Ishikawa (cell line): Measurements from ENCODE around the gene QSOX1.

ENCODE experiments used
- CEBPB ChIP-seq: IDR thresholded peaks from 2 replicates; pipeline ENCODE4 v1.6.1; 2012
- CREB1 ChIP-seq: IDR thresholded peaks from 2 replicates; pipeline ENCODE4 v1.6.1; 2012; ENCODE audit warnings: low read depth
- EGR1 ChIP-seq: IDR thresholded peaks from 2 replicates; pipeline ENCODE4 v1.6.1; 2012
- EP300 ChIP-seq: IDR thresholded peaks from 2 replicates; pipeline ENCODE4 v1.6.1; 2012; ENCODE audit warnings: borderline replicate concordance
- FOXM1 ChIP-seq: IDR thresholded peaks from 2 replicates; pipeline ENCODE4 v1.6.1; 2012; ENCODE audit warnings: low read depth, borderline replicate concordance
- MAX ChIP-seq: IDR thresholded peaks from 2 replicates; pipeline ENCODE4 v1.6.1; 2012
- NFIC ChIP-seq: IDR thresholded peaks from 2 replicates; pipeline ENCODE4 v1.6.1; 2012
- RAD21 ChIP-seq: IDR thresholded peaks from 2 replicates; pipeline ENCODE4 v1.6.1; 2012; ENCODE audit warnings: low read depth
- REST ChIP-seq: IDR thresholded peaks from 2 replicates; pipeline ENCODE4 v1.6.1; 2012; ENCODE audit warnings: low read depth, mild to moderate bottlenecking
- TAF1 ChIP-seq: IDR thresholded peaks from 2 replicates; pipeline ENCODE4 v1.6.1; 2012; ENCODE audit warnings: low read depth, mild to moderate bottlenecking
- TCF12 ChIP-seq: IDR thresholded peaks from 2 replicates; pipeline ENCODE4 v1.6.1; 2012; ENCODE audit warnings: low read depth
- TEAD4 ChIP-seq: IDR thresholded peaks from 2 replicates; pipeline ENCODE4 v1.6.1; 2012
- USF1 ChIP-seq: IDR thresholded peaks from 2 replicates; pipeline ENCODE4 v1.6.1; 2012
- YY1 ChIP-seq: IDR thresholded peaks from 2 replicates; pipeline ENCODE4 v1.6.1; 2012; ENCODE audit warnings: low read depth
- ZBTB7A ChIP-seq: IDR thresholded peaks from 2 replicates; pipeline ENCODE4 v1.6.1; 2012; ENCODE audit warnings: low read depth

The QSOX1 gene

GRCh38 chr1:180244840-180245239, 90.2 kb downstream of the QSOX1 start:
- no peak for TF ChIP-seq TAF1
- TF ChIP-seq EP300, result no peak
- no peak for TF ChIP-seq MAX
- TF ChIP-seq YY1, result no peak
- no peak for TF ChIP-seq NFIC
- no peak for TF ChIP-seq TCF12
- no peak for TF ChIP-seq ZBTB7A

- TF ChIP-seq CEBPB, result no peak
- TF ChIP-seq TCF12, result no peak
- TF ChIP-seq YY1, result no peak
- TF ChIP-seq TAF1, result no peak
- TF ChIP-seq EGR1, result no peak
These were observed 91.9 kb downstream of the QSOX1 start for GRCh38 chr1:180246579-180246978.

GRCh38 chr1:180247061-180247460, 92.4 kb downstream of the QSOX1 start:
- TF ChIP-seq TEAD4, result no peak

- TF ChIP-seq MAX (no peak), FOXM1 (no peak), CREB1 (no peak), EGR1 (no peak), ZBTB7A (no peak)
These were observed 92.9 kb downstream of the QSOX1 start for GRCh38 chr1:180247580-180247979.

- TF ChIP-seq RAD21 (no peak), CREB1 (no peak), CEBPB (no peak), FOXM1 (no peak), MAX (no peak), NFIC (no peak), TCF12 (no peak), USF1 (no peak), TEAD4 (no peak), TAF1 (no peak), ZBTB7A (no peak), YY1 (no peak), EP300 (no peak), REST (no peak), EGR1 (no peak)
These were observed 93.5 kb downstream of the QSOX1 start for GRCh38 chr1:180248176-180248575.

GRCh38 chr1:180248731-180249681, 94.3 kb downstream of the QSOX1 start:
- TF ChIP-seq NFIC, result no peak
- no peak for TF ChIP-seq TCF12
- no peak for TF ChIP-seq CEBPB

- TF ChIP-seq TCF12, result no peak
- TF ChIP-seq CEBPB, result no peak
- TF ChIP-seq TEAD4, result no peak
- no peak for TF ChIP-seq RAD21
- TF ChIP-seq MAX, result no peak
- TF ChIP-seq YY1, result no peak
- no peak for TF ChIP-seq CREB1
- no peak for TF ChIP-seq REST
- TF ChIP-seq ZBTB7A, result no peak
- TF ChIP-seq FOXM1, result no peak
- no peak for TF ChIP-seq USF1
- TF ChIP-seq EGR1, result no peak
- TF ChIP-seq TAF1, result no peak
These were observed 95.2 kb downstream of the QSOX1 start for GRCh38 chr1:180249725-180250498.
